Kidney epithelial cell (primary cell): Measurements from ENCODE around the gene CNIH3. TPM values are rescaled to one million over a fixed set of nuclear protein-coding genes. Genes with fewer than 3 reads are reported as not detected.

Experiments used
- DNase-seq: peaks from one replicate; pipeline ENCODE4 v3.0.0-alpha.2; 2010; ENCODE audit warnings: low read depth
- H3K27me3 ChIP-seq: 2 replicates; pipeline ENCODE4 v1.6.0; 2011; ENCODE audit warnings: low read length; ENCODE audit not compliant: control insufficient read depth, insufficient read depth
- H3K36me3 ChIP-seq: 2 replicates; pipeline ENCODE4 v1.5.1; 2011; ENCODE audit warnings: low read length; ENCODE audit not compliant: control insufficient read depth, insufficient read depth
- H3K4me3 ChIP-seq: 2 replicates; pipeline ENCODE4 v1.5.1; 2011; ENCODE audit warnings: low read depth, mild to moderate bottlenecking, control low read depth, low read length
- total RNA-seq: library from RNA; depleted of rRNA; stranded (reverse); fragments of >200 nt; gene quantifications from 2 replicates; pipeline ENCODE4 v1.2.3, GENCODE V29; 2015
- TF ChIP-seq, protein P1 (sequence below): IDR thresholded peaks from 2 replicates; pipeline ENCODE4 v1.5.1; 2011; ENCODE audit warnings: mild to moderate bottlenecking, moderate library complexity, low read length, control low read depth, inconsistent platforms; ENCODE audit not compliant: insufficient read depth, poor library complexity, severe bottlenecking

Gene CNIH3
- total RNA-seq, 1 donor from 2014 or later = 4.2 TPM

DNA sequence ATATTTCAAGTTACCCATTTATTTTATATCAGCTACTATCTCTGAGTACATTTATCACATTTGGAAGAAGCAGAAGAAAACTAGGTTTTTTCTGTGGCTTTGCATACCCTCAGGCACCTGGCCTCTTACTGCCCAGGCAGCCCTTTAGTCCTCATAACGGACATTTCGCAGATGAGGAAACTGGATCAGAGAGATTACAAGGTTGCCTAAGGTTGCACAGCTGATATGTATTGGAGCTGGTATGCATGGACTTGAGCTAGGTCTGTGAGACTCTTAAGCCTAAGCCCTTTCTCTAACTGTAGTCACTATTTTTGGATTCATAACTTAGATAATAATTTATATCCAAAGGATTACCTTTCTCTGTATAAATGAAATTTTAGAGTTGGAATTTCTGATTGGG, 4.0 kb downstream of the CNIH3 start:
- DNase-seq = no peak
- H3K4me3 ChIP-seq = no peak overlapping the region
- H3K27me3 ChIP-seq = peaks cover 17% of the 10 kb centered on the region
- H3K36me3 ChIP-seq = no peaks in the 10 kb centered on the region
- TF ChIP-seq, protein P1, sequence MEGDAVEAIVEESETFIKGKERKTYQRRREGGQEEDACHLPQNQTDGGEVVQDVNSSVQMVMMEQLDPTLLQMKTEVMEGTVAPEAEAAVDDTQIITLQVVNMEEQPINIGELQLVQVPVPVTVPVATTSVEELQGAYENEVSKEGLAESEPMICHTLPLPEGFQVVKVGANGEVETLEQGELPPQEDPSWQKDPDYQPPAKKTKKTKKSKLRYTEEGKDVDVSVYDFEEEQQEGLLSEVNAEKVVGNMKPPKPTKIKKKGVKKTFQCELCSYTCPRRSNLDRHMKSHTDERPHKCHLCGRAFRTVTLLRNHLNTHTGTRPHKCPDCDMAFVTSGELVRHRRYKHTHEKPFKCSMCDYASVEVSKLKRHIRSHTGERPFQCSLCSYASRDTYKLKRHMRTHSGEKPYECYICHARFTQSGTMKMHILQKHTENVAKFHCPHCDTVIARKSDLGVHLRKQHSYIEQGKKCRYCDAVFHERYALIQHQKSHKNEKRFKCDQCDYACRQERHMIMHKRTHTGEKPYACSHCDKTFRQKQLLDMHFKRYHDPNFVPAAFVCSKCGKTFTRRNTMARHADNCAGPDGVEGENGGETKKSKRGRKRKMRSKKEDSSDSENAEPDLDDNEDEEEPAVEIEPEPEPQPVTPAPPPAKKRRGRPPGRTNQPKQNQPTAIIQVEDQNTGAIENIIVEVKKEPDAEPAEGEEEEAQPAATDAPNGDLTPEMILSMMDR = no peak

DNA sequence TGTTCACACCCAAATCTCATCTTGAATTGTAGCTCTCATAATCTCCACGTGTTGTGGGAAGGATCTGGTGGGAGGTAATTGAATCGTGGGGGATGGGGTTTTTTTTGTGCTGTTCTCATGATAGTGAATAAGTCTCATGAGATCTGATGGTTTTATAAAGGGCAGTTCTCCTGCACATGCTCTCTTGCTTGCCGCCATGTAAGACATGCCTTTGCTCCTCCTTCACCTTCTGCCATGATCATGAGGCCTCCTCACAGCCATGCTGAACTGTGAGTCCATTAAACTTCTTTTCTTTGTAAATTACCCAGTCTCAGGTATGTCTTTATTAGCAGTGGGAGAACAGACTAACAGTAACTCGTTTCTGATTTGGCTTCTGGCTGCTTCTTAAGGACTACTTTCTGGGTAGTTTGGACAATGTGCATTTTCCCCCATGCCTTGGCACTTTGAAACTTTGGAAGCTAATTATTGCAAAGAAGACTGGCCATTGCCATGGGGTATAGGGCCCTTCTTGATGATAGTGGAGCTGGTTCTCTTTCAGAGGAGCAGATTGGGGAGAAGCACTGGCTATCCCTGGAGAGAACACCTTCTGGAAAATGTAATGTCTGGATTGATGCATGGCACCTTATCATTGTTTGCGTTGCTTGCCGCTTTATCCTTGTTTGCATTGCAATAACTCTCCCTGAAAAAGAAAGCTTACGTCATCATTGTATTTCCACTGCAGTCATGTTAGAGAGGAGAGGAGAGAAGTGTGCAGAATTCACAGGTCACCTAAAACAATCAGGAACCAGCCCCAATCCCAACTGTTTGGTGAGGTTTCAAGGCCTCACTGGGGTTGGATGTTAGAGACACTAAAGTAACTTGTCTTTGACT, 5.9 kb downstream of the CNIH3 start:
- TF ChIP-seq, protein P1 = no peak
- Histone ChIP-seq H3K27me3 (peaks cover 11% of the 10 kb centered on the region), H3K36me3 (no peaks in the 10 kb centered on the region), H3K4me3 (no peak overlapping the region)
- no peak for DNase-seq

DNA sequence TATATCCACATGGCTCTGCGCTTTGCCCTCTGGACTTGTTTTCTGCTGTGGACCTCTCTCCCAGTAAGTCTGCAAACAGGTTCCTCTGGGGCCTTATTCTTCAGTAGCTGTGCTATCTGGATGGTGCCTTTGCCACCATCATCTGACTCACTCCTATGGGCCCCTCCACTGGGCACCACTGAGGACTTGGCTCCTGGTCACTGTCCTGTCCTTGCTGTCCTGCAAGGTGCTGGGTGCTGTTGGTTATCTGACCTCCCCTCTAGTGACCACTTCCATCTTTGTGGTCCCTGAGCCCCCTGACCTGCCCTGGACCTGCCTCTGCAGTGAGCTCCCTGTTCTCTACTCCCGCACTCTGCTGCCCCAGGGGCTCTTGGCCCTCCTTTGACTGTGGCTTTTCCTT, 6.7 kb downstream of the CNIH3 start:
- H3K27me3 ChIP-seq = peaks cover 3% of the 10 kb centered on the region
- TF ChIP-seq, protein P1 = no peak
- H3K4me3 ChIP-seq = no peak overlapping the region
- H3K36me3 ChIP-seq = no peaks in the 10 kb centered on the region
- no peak for DNase-seq

DNA sequence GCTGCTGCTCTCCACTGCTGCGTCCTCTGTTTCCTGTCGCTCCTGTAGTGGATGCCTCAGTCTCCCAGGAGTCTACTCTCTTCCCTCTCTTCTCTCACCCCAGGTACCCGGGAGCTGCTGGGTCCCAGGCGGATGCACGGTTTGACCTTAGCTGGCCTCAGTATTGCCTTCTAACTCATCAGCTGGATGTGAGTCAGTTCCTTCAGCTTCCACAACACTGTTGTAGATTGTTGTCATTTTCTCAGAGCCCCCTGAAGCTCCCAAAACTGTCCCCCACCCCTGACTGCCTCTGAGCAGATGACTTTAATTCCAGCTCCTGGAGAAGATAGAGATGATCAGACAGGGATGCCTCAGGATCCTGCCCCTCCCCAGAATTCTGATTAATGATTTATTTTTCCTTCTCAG, 7.2 kb downstream of the CNIH3 start:
- no peaks in the 10 kb centered on the region for H3K36me3 ChIP-seq
- no peak for DNase-seq
- H3K27me3 ChIP-seq = no peaks in the 10 kb centered on the region
- no peak overlapping the region for H3K4me3 ChIP-seq
- TF ChIP-seq, protein P1 = no peak

DNA sequence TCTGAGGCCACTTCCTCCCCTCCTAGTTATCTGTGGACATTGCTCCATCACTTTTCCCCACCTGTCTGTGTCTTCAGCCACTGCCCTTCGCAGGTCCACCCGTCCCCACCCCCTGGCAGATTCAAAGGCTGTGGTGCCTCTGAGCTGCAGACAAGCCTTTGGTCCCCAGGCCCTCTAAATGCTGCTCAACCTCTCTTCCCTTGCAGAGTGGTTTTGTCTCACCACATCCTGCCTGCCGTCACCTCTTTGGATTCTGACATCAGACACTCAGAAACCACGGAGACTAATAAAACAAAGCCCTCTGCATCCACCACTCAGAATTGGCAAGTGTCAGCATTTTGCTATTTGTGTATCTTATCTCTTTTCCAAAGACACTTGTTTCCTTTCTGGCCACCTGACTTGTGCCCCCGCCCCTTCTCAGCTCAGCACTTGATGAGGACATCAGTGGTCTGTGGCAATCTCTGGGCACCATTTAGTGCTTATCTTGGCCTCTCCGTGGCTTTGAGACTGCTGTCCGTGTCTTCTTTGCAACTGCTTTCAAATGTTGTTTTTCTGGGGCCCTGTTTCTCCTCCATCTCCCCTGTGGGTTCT, 7.7 kb downstream of the CNIH3 start:
- no peak overlapping the region for H3K4me3 ChIP-seq
- TF ChIP-seq, protein P1 = no peak
- DNase-seq = peak; percentile 89
- H3K27me3 ChIP-seq = no peaks in the 10 kb centered on the region
- no peaks in the 10 kb centered on the region for H3K36me3 ChIP-seq
